PFSK-1 (cell line): ENCODE results near the gene NELFCD.

Source experiments
- FOXP2 ChIP-seq: optimal IDR thresholded peaks from 2 replicates; pipeline ENCODE3; 2011; ENCODE audit warnings: borderline replicate concordance, control low read depth, inconsistent platforms; ENCODE audit not compliant: insufficient read depth; ENCODE audit errors: extremely low read length, extremely low read depth
- POLR2AphosphoS5 ChIP-seq: IDR thresholded peaks from 2 replicates; pipeline ENCODE4 v1.6.1; 2012; ENCODE audit warnings: low read depth, mild to moderate bottlenecking, control low read depth, low read length, moderate library complexity
- REST ChIP-seq, 2 experiments: IDR thresholded peaks; 2 replicates each; pipeline versions ENCODE4 v1.6.1 to v1.8.0; 2011 to 2012; ENCODE audit warnings: low read depth in 2 of 2, low read length in 2 of 2, control low read depth in 1 of 2, inconsistent platforms in 1 of 2, mild to moderate bottlenecking in 1 of 2, moderate library complexity in 1 of 2; ENCODE audit not compliant: insufficient read depth in 1 of 2
- SIN3A ChIP-seq: IDR thresholded peaks from 2 replicates; pipeline ENCODE4 v1.6.1; 2012; ENCODE audit warnings: mild to moderate bottlenecking, low read length, moderate library complexity, borderline replicate concordance; ENCODE audit not compliant: insufficient read depth
- TAF1 ChIP-seq: IDR thresholded peaks from 2 replicates; pipeline ENCODE4 v1.6.1; 2012; ENCODE audit warnings: low read length, control low read depth, borderline replicate concordance; ENCODE audit not compliant: insufficient read depth

Gene NELFCD

GRCh38 chr20:59006864-59007664 lies 26.0 kb downstream of the NELFCD start, which contains the start of gene CTSZ:
CTSZ (minus strand) TSS chr20:59007254; CDS start chr20:59007128, 126 bp downstream.
- TF ChIP-seq SIN3A = no peak
- TF ChIP-seq POLR2AphosphoS5 = no peak
- no peak for TF ChIP-seq TAF1
- TF ChIP-seq REST (IDR thresholded peaks at IDR 0.05; ENCODE audit: insufficient read depth in 1 of 2, low read depth in 2 of 2, low read length in 2 of 2) = no peak
- TF ChIP-seq FOXP2 = no peak

DNA sequence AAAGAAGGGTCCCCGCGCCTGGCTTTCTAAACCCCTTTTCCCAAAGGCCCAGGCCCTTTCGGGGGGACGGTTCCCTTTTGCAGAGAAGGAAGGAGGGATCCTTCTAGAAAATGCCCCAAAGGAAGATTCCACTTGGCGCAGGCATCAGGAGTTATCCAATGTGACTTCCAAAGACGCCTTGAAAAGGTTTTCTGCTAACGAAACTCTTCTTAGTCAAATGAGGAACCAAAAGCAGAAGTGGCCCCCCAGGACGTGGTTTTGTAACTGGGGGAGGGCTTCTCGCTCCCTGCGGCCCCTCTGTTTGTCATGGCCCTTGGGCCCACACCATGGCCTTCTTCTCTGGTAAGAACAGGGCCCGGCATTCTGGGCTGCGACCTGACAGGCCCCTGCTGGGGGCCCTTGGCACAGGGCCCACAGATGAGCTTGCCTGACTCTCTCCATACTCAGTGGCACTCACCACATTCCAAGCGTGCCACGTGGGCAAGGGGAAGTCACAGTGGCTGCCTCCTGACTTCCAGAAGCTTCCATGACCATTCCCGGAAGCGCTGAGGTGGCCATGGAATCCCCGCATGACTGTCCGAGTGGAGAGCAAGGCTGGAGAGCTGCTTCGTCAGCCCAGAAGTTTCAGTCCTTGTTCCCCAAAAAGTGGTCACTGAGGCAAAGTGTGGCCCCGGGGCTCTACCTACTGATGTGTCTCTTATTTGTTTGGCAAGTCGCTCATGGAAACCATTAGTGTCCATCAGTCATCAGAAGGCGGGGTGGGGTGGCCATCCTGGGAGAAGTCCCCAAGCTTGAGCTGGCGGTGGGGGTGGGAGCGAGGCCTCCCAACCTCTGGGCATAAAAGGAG lies 26.8 kb downstream of the NELFCD start:
- TF ChIP-seq SIN3A (no peak), TAF1 (no peak), FOXP2 (no peak), POLR2AphosphoS5 (no peak), REST (IDR thresholded peaks at IDR 0.05; ENCODE audit: insufficient read depth in 1 of 2, low read depth in 2 of 2, low read length in 2 of 2) (no peak)

DNA sequence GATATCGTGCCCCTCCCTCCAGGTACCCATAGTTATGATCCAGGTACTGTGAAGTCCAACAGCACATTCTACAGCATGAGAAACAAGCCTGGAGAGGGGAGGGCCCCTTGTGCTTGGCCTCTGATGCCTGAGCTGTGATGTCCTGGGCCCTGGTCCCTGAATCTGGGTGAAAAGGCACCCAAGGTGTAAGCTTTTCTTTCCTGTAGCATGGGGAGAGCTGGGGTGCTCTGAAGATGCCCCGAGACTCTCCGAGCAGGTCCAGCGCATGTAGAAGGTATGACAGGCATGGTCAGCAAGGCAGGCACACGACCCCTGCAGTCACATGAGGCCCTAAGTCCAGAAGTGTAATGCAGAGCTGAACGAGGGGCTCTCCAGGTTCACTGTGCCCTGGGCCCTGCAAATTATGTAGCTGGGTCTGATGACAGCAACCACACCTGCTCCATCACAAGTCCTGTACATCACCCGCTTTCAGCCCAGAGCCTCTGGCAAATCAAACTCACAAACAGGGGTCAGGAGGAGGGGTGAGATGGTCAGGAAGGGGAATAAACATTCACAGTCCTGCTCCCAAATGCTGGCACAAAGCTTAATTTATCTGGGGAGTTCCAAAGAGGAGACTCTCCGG lies 27.8 kb downstream of the NELFCD start:
- TF ChIP-seq TAF1 (no peak), SIN3A (no peak), REST (IDR thresholded peaks at IDR 0.05; ENCODE audit: insufficient read depth in 1 of 2, low read depth in 2 of 2, low read length in 2 of 2) (no peak), POLR2AphosphoS5 (no peak), FOXP2 (no peak)

DNA sequence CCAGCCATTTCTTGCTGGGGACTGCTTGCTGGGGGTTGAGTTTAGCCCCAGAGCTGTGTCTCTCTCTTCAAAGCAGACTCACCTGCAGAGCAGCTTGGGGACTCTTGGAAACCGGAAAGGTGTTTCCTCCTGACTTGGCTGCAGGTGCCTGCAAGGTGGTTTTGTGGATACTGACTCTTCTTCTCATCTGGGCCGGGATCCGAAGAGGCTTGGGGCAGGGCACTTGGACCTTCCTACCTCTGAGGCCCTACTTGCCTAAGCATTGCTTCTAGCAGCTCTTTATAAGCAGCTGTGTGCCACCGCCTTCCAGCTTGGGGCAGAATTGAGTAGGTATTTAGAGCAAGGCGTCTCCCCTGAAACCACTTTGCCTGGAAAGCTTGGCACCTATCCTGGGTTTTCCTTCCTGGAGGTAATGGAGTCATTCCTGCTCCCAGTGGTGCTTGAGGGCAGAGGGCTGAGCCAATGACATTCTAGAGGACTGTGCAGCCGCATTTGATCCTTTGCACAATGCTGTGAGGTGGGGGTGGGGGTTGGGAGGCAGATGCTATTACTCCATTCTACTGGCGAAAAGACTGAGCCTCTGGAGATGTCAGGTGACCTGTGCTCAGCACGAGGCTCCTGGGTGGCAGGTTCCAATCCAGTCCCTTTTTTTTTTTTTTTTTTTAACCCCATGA lies 29.4 kb downstream of the NELFCD start:
- no peak for TF ChIP-seq TAF1
- no peak for TF ChIP-seq POLR2AphosphoS5
- no peak for TF ChIP-seq SIN3A
- TF ChIP-seq FOXP2 = no peak
- no peak for TF ChIP-seq REST (IDR thresholded peaks at IDR 0.05; ENCODE audit: insufficient read depth in 1 of 2, low read depth in 2 of 2, low read length in 2 of 2)
